ENCODE data around the gene PDZD7.
"Not testable (repeated sequence)": the region's sequence is repeated elsewhere in the genome, so short reads cannot be mapped to it uniquely, and the experiment has no call there.

Gene PDZD7

GRCh38 chr10:100980311-100980710, 50.6 kb downstream of the PDZD7 start:
- no peak for DNase-seq

DNA sequence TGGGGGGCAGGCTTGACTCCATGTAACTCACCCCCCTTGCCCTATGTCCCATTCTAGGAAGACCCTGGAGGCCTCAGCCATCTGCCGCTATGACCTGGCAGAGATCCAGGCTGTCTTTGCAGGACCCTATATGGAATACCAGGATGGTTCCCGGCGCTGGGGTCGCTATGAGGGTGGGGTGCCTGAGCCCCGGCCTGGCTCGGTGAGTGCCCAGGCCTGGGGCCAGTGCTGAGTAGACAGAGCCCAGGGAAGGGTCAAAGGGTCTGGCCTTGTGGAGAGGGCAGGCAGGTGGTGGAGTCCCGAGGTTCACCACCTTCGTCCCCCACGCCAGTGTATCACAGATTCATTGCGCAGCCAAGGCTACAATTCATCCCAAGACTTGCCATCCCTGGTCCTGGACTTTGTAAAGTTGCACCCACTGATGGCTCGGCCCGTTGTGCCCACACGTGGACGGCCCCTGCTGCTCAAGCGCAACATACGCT, 51.1 kb downstream of the PDZD7 start:
- no peak for DNase-seq

- no peak for DNase-seq
Observed at GRCh38 chr10:100978901-100979195, 52.1 kb downstream of the PDZD7 start.

DNA sequence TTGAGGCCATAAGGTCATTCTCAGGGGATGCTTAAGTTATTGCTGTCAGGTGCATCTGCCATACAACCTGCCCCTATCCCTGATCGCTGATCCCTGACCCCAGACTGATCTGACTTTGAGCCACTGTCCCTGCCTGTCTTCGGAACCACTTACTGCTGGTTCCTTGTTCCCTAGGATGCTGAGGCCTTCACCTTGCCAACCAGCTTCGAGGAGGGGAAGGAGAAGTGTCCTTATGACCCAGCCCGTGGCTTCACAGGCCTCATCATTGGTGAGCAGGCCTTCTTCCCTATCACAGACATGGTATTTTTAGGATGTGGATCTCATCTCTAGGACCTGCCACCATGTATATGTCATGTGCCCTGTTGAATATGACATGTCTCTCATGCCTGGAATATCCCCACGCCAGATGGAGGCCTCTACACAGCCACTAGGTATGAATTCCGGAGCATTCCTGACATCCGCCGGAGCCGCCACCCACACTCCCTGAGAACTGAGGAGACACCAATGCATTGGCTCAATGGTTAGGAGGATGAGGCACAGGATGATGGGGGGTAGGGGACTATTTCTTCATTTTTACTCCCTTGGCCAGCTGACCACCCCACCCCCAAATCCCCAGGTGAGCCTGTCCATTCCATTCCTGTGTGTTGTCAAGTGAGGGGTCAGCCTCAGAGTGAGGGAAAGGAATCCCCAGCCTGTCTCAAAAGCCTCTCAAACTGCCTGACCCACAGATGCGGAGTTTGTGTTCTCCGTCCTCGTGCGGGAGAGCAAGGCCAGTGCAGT, 52.6 kb downstream of the PDZD7 start:
- DNase-seq: no peak

GRCh38 chr10:100977436-100977835, 53.5 kb downstream of the PDZD7 start:
- no peak for DNase-seq

- DNase-seq: no peak
Observed at GRCh38 chr10:100976906-100977305, 54.0 kb downstream of the PDZD7 start.

DNA sequence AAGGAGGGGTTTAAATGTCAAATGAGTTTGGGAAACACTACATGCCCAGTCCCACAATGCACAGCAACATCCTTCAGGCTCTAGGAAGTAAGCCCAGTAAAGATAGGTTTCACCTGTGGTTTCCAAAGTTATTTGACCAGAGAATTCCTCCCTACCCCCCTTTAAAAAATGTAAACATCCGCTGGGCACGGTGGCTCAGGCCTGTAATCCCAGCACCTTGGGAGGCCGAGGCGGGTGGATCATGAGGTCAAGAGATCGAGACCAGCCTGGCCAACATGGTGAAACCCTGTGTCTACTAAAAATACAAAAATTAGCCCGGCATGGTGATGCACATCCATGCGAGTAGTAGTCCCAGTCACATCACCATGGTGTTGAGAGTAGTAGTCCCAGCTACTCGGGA, 55.5 kb downstream of the PDZD7 start:
- not testable (repeated sequence) for DNase-seq

DNA sequence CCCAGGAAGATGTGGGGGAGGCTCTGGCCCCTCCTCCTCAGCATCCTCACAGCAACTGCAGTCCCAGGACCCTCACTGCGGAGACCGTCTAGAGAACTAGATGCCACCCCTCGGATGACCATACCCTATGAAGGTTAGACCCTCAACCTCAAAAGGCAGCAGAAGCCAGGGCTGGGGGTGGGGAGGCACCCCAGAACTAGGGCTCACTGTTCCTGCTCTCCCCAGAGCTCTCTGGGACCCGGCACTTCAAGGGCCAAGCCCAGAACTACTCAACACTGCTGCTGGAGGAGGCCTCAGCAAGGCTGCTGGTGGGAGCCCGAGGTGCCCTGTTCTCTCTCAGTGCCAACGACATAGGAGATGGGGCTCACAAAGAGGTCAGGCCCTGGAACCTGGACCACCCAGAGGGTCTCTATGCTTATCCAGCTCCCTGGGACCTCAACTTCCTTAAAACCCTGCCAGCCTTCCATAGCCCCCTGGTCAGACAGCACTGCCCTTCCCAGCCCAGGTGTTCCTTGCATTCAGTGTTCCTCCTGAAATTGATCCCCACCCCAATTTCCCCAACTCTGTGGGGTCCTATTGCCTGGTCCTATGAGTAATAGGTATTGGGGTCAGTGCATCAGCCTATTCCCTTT, 57.9 kb downstream of the PDZD7 start:
- no peak for DNase-seq

DNA sequence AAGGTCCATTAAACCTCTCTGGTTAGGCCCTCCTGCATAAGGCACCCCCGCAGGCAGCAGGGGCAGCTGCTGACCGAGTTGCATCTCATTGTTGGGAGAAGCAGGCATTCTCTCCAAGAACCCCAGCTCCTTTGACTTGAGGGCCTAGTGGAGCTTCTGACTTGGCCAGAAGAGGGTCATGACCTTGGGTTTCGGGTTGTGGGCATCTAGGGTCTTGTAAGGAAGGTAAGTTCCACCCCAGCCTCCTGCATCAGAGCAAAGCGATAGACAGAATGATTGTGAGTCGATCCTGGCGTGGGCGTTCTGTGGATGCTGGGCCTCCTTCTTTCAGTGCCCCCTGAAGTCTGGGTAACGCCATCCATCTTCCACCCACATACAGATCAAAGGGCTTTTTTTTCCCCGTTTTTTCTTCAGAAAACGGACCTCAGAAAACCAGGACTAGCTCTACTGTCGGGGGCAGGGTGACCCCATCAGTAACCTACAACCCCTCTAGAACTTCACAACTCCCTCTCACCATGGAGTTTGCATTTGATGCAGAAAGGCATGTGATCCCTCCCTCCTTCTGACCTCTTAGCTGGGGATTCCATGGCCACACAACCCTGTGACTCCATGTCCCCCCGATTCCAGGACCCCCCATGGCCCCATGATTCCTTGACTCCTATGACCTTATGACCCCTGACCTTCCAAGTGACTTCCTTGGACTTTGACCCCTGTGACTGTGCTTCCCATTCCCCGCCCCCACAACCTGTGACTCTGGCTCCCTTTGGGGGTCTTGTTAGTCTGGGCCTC, 58.6 kb downstream of the PDZD7 start:
- no peak for DNase-seq

DNA sequence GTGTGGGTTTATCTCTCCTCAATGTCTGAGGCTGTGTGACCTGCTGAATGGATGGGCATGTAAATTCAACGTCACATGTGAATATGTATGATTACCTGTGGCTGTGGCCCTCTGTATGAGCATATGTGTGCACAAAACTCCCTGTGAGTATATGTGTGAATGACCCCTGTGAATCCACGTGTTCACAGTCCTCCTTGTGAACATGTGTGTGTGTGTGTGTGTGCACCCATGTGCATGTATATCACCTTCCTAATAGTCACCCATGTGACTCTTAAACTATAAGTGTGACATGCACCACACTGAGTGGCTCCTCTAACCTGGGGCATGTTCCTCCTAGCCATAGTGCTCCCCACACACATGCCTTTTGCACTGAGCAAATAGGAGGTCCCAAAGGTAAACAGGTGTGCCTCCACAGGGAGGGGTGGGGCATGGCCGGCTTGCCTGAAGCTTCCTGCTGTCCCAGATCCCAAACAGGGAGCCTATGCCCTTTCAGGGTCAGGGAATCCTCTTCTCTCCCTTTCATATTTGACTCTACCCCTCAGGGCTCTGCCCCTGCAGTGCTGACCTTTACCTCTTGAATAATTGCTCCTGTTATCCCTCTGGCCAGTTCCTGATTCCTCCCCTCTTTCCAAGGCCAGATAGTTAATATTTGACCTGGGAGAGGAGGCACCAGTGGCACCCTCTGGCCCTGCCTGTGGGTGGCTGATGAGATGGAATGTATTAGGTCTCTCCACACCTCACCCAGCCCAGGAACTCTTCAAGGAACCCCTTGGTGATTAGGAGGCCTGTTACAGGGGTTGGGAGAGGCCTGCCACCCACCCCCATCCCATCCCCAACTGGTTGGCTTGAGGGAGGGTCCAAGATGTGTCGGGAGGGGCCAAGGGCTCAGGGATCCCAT, 59.8 kb downstream of the PDZD7 start:
- DNase-seq: no peak

DNA sequence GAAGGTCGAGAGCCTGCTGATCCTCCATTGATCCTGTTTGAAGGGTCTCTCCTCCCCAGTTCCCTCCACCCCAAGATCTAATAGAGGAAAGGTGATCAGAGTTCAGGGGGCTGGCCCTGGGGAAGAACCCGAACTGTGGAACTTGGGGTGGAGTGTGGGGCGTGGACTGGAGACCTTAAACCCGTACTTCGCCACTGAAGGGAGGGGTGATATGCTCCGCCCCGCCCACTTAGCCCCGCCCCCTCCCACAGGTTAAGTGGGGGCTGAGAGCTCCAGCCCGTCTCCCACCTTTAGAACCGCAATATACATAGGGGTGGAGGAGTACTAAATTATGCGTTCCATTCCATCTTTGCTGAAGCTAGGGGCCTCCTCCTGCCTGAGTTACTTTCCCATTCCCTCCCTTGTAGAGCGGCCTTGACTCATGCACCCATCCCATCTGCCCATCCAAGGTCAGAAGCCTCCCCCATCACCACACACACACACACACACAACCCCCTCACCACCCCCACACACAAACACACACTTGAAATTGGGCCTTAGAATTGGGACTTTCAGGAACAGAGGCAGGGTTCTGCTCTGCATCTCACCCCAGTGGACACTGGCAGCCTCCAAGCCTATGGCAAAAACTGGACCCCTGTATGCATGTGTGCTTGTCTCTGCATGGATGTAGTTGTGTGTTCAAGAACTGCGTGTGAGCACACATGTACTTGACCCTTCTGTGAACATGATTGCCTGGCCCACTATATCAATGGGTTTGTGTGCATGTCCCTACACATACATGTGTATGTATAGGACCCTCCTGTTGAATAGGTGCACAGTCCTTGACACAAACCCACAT, 60.6 kb downstream of the PDZD7 start:
- no peak for DNase-seq

DNA sequence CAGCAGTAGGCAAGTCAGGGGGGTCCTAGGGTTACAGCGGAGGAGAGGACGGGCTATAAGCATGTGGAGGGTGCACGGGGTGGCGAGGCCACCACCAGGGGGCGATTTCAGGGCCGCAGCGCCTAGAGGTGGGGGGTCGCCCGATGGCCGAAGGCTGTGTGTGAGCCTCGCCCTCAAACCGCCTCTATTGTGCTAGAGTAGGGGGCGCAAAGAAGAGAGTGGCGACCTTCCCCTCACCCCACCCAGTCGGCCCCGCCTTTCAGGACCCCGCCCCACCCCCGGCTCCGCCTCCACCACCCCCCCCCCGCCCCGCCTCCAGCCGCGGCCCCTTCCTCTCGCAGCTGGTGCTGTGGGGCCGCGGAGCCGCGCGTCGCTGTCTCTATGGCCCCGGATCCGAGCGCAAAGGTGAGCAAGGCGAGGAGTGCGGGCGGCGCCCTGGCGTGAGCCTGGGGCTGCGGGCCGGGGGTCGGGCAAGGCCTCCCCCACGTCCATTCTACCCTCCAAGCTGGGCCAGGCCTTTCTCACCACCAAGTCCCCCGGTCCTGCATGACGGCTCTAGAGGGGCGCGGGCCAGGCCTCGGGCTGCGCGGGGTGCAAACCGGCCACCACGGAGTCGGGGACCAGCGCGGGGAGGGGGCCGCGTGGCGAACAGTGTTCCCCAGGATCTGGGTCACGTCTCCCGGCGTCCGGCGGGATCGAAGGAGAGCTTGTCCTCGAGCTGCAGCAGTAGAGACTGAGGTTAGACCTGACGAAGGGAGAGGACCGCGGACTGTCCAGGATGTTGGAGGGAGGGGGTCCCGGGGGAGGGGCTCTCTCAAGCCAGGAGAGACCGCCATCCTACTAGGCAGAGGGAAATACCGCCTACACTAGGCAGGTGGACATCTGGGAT, 61.5 kb downstream of the PDZD7 start, which contains the start of gene SEMA4G:
SEMA4G (plus strand) TSS at position 318 of the 889 bp plus-strand sequence. CDS start 3,409 bp downstream, outside the sequence.
- peak; percentile 17 for DNase-seq

GRCh38 chr10:100968863-100969186, 62.1 kb downstream of the PDZD7 start:
- no peak for DNase-seq

DNA sequence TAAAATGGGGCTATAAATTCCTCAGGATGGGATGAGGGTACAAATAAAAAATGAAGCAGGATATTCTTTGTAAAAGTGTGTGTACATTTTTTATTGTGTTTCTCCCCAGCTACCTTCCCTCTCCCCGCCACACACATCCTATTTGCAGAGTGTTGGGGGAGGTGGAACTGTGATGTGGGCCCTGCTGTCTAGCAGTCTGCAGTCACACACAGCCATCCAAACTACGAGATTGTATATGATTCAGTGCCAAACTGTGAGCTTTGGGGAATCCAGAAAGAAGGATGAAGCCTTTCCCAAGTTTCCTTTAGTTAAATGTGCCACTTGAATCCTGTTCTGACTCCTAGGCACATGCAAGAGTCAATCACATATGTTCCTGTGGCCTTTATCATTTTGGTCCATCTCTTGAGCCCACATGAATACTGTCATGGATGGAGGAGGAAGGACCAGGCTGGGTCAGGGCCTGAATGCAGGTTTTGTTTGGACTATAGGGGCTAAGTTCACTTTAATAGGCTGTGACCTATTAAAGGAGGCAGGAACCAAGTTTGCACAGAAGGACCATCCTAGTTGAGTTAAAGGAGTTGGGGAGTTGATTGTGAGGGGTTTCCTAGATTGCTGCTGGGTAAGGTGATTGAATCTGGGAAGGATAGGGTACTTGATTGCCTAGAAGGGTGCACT, 62.7 kb downstream of the PDZD7 start:
- DNase-seq: no peak

GRCh38 chr10:100967332-100967731, 63.6 kb downstream of the PDZD7 start:
- DNase-seq: no peak

GRCh38 chr10:100966887-100967286, 64.0 kb downstream of the PDZD7 start:
- no peak for DNase-seq

DNA sequence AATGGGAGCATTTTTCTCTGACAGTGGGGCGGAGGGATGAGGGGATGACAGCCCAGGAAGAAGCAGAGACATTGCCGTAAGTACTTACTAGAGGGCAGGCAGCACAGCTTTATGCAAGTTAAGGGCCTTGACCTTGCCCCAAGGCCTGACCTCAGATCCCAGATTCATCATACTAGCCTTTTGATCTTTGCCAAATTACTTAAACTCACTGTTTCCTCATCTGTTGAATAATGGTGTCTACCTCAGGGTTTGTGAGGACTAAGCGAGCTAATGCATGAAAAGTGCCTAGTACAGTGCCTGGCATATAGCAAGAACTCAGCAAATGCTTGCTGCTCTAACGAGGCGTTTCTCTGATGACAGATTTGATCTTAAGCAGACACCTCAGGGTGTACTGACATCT, 65.1 kb downstream of the PDZD7 start:
- no peak for DNase-seq

DNA sequence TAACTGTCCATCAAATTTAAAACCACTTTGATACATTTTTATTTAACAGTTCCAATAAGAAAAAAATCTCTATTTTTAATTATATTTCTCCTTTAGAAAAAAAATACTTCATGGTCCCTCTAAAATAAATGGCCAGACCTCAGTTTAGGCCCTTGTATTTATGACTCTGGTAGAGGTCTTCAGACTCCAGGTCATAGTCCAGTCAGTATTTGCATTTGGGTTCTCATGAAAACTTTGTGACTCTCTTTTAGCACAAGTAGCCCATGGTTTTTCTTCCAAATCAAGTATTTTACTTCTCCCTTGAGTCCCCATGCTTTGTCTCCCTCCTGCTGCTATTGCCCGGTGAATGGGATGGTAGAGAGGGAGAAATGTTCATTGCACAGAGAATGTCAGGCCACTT, 67.1 kb downstream of the PDZD7 start:
- DNase-seq: no peak

GRCh38 chr10:100962351-100963080, 68.4 kb downstream of the PDZD7 start:
- no peak for DNase-seq

DNA sequence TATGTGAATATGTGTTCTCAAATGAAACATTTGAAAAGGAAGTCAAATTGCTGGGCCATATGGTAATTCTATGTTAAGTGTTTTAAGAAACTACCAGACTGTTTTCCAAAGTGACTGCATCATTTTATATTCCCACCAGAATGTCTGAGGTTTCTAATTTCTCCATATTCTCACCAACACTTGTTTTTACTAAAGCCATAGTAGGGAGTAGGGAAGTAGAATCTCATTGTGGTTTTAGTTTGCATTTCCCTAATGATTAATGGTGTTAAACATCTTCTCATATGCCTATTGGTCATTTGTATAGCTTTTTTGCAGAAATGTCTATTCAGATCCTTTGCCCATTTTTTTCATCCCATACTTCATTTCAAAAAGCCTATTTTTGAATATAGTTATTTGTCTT, 70.7 kb downstream of the PDZD7 start:
- no peak for DNase-seq

Data from activated T-cell treated with anti-CD3 and anti-CD28 coated beads for 4 hours (primary cell).